Keratinocyte (primary cell): ENCODE results near the gene TMA7.

Experiments used
- EZH2 ChIP-seq: IDR thresholded peaks from one replicate; pipeline ENCODE4 v1.6.1; 2012; ENCODE audit warnings: inconsistent platforms, mild to moderate bottlenecking, low read length, moderate library complexity
- TF ChIP-seq, protein P1 (sequence below), 3 experiments: IDR thresholded peaks in 1 of 3; conservative IDR thresholded peaks in 1 of 3; optimal IDR thresholded peaks in 1 of 3; 2 replicates in 2 of 3; 3 replicates in 1 of 3; pipeline versions ENCODE3 to v1.5.1; 2011; ENCODE audit warnings: low read length in 3 of 3, mild to moderate bottlenecking in 3 of 3, moderate library complexity in 2 of 3, control low read depth in 1 of 3, inconsistent platforms in 1 of 3; ENCODE audit not compliant: insufficient read depth in 2 of 3; ENCODE audit errors: extremely low read depth in 1 of 3

- TF ChIP-seq, protein P1, sequence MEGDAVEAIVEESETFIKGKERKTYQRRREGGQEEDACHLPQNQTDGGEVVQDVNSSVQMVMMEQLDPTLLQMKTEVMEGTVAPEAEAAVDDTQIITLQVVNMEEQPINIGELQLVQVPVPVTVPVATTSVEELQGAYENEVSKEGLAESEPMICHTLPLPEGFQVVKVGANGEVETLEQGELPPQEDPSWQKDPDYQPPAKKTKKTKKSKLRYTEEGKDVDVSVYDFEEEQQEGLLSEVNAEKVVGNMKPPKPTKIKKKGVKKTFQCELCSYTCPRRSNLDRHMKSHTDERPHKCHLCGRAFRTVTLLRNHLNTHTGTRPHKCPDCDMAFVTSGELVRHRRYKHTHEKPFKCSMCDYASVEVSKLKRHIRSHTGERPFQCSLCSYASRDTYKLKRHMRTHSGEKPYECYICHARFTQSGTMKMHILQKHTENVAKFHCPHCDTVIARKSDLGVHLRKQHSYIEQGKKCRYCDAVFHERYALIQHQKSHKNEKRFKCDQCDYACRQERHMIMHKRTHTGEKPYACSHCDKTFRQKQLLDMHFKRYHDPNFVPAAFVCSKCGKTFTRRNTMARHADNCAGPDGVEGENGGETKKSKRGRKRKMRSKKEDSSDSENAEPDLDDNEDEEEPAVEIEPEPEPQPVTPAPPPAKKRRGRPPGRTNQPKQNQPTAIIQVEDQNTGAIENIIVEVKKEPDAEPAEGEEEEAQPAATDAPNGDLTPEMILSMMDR (optimal IDR thresholded peaks at IDR 0.05 in 1 of 3, IDR thresholded peaks at IDR 0.05 in 1 of 3, conservative IDR thresholded peaks at IDR 0.05 in 1 of 3; ENCODE audit: extremely low read depth in 1 of 3, insufficient read depth in 2 of 3, low read length in 3 of 3) = no peak
- TF ChIP-seq EZH2 = no peak
These were observed 52.6 kb downstream of the TMA7 start for GRCh38 chr3:48492461-48493202.
